Measurements from ENCODE around the gene RAPSN.

Gene RAPSN

DNA sequence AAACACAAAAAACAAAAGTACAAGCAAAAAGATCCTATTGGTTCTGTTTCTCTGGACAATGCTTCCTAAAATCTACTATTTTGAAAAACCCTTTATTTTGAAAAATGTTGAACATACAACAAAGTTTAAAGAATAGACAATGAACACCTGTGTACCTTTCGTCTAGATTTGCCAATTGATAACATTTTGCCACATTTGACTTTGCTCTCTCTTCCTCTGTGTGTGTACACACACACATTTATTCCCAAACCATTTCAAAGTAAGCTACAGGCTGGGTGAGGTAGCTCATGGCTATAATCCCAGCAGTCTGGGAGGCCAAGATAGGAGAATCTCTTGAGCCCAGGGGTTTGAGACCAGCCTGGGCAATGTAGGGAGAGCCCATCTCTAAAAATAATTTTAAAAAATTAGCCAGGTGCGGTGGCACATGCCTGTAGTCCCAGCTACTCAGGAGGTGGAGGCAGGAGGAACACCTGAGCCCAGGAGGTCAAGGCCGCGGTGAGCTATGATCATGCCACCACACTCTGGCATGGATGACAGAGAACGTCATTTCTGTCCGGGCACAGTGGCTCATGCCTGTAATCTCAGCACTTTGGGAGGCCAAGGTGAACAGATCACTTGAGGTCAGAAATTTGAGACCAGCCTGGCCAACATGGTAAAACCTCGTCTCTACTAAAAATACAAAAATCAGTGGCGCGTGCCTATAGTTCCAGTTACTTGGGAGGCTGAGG is 17.4 kb downstream of the RAPSN start:
- no peak for DNase-seq (ENCODE audit: low read depth)

DNA sequence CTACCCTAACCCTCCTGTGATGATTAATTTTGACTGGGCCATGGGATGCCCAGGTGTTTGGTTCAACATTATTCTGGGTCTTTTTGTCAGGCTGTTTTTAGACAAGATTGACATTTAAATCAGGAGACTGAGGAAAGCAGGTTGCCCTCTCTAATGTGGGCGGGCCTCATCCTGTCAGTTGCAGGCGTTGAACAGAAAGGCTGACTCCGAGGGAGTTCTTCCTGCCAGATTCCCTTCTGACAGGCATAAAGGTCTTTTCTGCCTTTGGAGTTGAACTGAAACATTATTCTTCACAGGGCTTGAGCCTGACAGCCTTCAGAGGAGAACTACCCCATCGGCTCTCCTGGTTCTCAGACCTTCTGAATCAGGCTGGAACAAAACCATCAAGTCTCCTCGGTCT is 18.4 kb downstream of the RAPSN start:
- no peak for DNase-seq (ENCODE audit: low read depth)

DNA sequence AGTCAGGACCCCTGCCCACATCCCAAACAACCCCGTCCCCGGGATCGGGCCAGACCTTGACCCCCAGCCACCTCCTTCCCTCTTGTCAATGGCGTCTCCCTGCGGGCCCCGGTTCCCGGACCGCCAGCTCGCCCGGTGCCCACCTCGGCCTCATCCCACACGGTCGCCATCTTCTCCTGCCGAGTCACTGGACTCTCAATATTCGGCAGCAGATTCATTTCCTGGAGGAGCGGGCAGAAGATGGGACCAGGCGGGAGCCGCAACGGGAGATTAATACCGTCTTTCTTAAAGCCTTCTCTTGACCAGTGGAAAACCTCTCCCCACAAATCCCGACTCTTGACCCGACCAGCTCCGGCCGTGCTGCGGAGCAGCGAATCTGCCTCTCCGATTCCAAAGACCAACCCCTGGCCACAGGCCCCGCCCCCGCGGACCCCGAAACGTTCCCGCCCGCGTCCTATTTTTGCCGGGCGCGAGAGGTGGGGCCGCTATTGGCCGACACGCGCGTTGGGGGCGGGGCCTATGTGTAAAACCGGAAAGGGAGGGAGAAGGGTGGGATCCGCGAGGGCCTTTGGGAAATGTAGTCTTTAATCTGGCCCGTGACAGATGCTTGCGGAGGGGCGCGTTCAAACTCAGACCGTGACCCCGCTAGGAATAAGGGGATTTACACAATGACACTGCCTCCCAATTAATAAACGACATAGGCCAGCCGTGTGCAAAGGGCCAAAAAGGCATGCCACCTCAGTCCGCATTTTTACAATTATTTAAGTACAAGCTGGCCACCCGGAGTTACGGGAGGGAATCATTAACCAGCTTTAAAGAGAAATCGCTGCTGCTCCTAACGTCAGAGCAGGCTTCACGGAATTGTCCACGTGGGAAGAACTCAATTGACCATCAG is 22.6 kb downstream of the RAPSN start, which contains the start of gene PSMC3:
Gene PSMC3 (minus strand): TSS at position 378 of the 895 bp plus-strand sequence. CDS start 160 bp downstream, at position 218.
- DNase-seq (ENCODE audit: low read depth), result peak; percentile 95

DNA sequence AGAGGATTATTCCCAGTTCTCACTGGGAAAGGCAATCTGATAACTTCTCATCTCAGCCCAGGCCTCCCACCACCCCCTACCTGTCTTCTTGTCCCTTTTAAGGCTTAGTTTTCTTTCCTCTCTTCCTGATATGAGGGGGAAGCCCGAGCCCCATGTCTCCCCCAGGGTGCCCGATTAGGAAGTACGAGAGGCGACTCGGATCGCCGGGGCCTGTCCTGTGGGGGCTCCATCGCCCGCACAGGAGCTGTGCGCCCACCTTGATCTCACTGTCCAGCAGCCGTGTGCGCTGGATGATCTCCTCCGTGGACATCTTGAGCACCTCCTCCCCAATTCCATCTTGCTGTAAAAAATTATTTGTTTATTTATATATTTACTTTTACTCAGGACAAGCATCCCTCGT is 23.3 kb downstream of the RAPSN start:
- no peak for DNase-seq (ENCODE audit: low read depth)

DNA sequence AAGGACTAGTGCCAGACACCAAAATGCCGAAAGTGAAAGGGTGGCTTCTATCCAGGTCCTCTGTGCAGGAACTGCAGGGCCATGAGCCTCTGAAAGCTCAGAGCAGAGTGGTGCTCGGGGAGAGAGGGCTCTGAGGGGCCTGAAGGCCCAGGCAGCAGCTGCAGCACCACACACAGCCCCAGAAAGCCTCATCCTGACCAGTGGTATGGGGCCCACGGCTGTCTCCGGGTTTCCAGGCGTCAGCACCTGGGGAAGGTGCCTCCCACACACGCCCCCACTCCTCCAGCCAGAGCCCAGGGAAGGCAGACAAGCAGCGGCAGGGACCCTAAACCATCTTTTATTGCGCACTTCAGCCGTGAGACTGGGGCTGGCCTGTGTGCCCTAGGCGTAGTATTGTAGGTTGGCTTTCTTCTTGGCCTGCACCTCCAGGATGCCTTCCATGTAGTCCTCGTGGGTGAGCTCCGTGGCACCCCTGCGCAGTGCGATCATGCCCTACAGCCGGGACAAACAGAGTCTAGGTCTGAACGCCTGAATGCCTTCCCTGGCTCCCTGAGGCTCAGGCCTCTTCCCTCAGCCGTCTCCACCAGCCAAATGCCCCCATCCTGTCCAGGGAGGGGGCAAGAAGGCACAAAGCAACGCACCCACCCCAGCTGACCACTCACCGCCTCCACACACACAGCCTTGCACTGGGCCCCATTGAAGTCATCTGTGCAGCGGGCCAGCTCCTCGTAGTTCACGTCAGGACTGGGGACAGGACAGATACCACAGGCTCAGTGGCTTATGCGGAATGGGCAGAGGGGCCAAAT is 30.3 kb downstream of the RAPSN start:
- DNase-seq (ENCODE audit: low read depth), result no peak

DNA sequence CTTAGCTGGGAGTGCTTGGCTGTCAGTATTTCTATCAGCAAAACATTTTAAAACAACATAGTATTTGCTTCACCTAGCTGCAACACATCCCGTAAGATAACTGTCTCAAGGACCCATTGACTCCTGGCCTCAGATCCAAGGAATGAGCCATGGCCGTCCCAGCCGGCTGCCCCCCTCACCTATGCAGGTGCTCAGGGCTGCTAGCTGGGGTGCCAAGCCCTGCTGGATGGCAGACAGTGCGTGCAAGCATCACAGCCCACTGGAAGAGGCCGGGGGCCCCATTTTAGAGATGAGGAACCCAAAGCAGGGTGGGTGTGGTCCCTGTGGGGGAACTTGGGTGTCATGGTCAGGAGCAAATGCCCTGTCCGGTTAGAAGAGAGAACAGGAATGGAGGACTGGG is 31.2 kb downstream of the RAPSN start:
- DNase-seq (ENCODE audit: low read depth), result no peak

DNA sequence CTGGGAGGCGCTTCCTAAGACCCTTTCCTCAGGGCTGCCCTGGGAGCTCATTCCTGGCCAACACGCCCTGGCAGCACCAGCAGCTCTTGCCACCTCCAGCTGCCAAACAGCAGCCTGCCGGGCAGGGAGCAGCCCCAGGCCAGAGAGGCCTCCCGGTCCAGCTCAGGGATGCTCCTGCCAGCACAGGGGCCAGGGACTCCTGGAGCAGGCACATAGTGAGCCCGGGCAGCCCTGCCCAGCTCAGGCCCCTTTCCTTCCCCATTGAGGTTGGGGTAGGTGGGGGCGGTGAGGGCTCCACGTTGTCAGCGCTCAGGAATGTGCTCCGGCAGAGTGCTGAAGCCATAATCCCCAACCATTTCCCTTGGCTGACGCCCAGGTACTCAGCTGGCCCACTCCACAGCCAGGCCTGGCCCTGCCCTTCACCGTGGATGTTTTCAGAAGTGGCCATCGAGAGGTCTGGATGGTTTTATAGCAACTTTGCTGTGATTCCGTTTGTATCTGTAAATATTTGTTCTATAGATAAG is 32.9 kb downstream of the RAPSN start:
- DNase-seq (ENCODE audit: low read depth), result peak; percentile 91

DNA sequence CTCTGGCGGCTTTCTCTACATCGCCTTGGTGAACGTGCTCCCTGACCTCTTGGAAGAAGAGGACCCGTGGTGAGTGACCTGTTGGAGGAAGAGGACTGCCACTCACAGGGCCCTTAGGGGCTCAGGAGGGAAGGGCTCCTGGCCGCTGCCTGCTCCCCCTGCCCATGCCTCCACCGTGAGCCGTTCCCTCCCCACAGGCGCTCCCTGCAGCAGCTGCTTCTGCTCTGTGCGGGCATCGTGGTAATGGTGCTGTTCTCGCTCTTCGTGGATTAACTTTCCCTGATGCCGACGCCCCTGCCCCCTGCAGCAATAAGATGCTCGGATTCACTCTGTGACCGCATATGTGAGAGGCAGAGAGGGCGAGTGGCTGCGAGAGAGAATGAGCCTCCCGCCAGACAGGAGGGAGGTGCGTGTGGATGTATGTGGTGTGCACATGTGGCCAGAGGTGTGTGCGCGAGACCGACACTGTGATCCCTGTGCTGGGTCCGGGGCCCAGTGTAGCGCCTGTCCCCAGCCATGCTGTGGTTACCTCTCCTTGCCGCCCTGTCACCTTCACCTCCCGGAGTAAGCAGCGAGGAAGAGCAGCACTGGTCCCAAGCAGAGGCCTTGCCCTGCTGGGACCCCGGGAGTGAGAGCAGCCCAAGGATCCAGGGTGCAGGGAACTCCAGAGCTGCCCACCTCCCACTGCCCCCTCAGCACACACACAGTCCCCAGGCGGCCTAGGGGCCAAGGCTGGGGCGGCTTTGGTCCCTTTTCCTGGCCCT is 33.7 kb downstream of the RAPSN start:
- DNase-seq (ENCODE audit: low read depth), result no peak

DNA sequence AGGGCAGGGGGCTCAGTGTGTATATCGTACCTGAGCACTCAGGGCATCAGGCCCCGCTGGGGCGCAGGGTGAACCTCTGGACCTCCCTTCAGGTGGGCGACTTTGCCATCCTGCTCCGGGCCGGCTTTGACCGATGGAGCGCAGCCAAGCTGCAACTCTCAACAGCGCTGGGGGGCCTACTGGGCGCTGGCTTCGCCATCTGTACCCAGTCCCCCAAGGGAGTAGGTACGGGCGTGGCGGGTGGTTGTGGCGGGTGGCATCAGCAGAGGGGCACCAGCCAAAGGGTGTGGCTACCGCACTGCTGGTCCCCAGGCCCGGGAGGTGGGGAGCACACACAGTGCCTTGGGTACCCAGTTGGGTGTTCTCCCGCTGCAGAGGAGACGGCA is 34.3 kb downstream of the RAPSN start:
- DNase-seq (ENCODE audit: low read depth), result no peak

DNA sequence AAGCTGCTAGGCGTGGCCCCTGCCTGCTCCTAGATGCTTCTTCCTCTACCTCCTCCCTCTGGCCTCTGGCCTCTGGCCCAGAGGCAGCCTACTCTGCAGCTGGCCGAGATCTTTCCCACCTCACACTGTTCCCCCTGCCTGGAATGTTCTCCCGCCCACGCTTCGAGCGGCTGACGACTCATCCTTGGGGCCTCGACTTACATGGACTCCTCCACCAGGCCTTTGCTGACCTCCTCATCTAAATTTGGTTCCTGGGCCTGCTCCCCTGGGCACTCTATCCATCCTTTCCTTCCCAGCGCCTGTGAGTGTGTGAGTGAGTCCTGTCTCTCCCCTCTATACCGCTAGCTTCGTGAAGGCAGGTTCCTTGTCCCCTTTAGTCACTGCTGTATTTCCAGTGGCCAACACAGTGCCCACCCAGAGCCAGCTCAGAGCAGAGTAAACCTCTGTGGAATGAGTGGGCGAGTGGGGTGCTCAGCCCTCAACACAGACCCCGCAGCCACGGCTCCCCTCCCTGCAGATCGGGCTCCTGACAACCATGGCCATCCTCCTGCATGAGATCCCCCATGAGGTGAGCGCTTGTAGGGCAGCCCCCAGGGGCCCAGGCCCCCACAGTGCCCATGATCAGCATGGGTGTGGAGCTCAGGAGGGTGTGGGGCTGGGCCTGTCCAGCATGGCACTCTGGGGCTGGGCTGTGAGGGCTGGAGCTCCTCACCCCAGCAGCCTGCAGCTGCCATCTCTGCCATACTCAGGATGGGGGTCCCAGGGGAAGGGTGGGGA is 34.8 kb downstream of the RAPSN start:
- peak; percentile 18 for DNase-seq (ENCODE audit: low read depth)

DNA sequence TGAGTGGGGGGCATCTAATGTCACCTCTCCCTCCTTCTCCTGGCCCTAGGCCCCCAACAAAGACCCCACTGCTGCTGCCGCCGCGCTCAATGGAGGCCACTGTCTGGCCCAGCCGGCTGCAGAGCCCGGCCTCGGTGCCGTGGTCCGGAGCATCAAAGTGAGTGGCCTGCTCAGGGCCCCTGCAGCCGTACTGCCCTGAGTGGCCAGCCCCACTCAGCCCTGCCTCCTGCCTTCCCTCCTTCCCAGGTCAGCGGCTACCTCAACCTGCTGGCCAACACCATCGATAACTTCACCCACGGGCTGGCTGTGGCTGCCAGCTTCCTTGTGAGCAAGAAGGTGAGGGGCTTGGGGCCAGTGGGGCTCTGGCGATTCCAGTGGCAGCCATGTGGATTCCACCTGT is 35.6 kb downstream of the RAPSN start:
- DNase-seq (ENCODE audit: low read depth), result no peak

DNA sequence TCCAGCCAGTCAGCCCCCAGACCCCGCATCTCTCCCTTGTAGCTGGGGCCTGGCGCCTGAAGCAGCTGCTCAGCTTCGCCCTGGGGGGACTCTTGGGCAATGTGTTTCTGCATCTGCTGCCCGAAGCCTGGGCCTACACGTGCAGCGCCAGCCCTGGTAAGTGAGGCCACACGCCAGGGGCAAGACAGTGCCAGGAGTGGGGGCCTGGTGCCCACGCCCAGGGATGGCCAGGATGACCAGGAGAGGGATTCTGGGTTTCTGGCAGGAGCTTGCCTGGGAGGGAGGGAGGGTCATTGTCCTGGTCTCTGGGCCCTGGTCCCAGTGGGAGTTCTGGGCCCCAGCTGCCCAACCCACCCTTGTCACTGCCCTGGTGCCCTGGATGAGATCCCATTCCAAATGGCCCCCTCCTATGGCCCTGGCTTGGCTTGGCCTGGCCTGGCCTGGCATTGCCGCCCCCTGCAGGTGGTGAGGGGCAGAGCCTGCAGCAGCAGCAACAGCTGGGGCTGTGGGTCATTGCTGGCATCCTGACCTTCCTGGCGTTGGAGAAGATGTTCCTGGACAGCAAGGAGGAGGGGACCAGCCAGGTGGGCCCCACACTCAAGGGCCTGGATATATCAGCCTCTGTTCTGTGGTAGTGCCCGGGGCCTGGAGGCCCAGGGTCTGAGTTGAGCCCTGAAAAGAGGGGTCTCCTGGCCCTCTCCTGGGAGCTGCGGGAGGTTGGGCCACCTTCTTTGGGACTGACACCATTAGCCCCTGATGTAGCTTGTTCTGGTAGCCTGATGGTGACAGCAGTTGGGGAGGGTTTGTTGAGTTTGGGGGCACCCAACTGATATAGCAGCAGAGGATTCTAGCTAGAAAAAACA is 36.8 kb downstream of the RAPSN start:
- no peak for DNase-seq (ENCODE audit: low read depth)

DNA sequence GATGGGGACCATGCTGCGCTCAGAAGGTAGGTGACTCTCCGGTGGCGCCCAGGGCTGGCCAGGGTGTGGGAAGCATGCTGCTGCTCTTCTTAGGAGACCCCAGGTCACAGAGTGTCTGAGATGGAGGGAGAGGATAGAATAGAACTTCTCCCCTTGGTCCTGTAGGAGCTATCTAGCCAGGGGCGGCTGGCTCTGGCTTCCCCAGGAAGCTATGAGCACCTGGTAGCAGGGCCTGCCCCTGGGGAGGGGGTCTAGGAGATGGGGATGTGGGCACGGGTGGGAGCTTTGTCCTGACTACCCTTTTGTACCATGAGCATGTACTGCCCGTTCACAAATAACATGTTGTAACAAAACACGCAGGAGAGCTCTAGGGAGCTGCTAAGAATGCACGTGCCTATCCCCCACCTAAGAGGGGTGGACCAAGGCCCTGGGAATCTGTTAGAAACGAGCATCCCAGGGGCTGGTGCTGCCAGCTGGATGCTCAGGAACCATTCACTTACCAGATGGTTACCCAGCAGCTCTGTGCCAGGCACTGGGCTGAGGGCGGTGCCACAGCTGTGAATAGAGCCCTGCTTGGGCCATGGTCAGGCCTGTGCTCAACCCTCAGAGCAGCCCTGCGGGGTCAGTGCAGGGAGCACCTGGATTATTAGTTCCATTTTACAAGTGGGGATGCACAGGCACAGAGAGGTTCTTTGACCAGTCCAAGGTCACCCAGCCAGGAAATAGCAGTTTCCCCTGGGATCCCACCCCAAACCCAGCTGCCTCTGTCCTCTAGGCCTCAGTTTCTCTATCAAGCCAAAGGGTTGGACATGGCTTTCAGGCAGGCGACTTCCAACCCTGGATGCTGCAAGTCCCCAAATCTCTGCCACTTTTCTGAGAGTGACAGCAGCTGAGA is 38.3 kb downstream of the RAPSN start:
- no peak for DNase-seq (ENCODE audit: low read depth)

DNA sequence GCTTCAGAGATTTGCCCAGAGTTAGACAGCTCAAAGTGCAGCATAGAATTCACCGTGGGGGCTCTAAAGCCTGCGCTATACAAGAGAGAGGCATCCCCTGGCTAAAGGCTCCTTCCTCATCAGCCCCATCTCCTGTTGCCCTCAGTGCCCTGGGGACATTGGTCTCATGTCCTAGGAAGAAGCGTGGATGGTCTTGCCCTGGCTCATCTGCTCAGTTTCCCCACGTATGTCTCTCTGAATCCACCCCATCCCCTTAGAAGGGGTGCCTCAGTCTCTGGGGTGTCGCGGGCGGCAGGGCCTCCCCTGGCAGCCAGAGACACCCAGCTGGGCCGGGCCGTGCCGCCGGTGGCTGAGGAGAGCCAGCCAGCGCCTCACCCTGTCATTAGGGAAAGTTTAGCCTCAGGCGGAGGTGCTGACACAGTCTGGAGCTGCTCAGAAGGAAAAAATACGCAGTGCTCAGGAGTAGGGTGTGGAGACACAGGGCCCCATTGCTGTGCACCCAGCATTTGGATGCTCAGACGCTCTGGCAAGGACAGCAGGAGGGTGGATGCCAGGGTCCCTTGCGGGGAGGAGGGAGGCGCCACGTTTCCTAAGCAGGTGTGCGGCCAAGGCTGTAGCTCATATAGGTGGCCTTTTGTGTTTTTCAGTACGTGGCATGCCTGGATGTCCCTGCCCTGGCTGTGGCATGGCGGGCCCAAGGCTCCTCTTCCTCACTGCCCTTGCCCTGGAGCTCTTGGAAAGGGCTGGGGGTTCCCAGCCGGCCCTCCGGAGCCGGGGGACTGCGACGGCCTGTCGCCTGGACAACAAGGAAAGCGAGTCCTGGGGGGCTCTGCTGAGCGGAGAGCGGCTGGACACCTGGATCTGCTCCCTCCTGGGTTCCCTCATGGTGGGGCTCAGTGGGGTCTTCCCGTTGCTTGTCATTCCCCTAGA is 39.2 kb downstream of the RAPSN start:
- no peak for DNase-seq (ENCODE audit: low read depth)

DNA sequence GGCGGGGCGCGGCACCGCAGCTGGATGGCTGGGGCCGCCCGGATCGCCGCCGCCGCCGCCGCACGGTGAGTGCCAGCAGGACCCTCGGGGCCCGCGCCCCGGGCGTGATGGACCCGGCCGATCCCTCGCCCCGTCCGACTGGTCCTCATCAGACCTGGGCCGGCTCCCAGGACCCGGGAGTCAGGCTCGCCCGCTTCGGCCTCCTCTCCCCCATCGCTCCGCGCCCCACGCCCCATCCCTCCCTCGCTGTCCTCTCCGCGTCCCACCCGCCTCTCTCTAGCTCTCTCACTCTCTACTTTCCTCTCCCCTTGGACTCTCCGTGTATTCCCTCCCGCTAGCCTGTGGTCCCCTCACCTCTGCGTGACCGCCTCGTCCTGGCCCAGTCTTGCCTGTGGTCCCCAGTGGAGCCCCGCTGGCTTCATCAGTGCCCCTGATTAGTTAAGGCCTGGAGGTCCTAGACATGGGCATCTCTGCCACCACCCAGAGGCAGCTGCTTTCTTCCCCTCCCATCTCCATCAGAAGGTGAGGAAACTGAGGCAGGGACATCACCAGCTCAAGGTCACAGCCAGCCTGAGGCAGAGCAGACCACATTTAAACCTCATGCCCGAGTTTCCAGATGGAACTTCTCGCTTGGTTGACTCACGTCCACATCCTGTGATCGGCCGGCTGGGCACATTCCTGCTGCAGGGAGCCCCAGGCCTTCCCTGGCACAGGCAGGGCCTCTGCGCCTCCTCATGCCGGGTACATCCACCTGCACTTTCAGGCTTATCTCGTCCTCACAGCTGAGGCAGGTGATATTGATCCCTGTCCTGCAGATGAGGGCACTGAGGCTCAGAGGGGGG is 40.1 kb downstream of the RAPSN start:
- peak; percentile 65 for DNase-seq (ENCODE audit: low read depth)

DNA sequence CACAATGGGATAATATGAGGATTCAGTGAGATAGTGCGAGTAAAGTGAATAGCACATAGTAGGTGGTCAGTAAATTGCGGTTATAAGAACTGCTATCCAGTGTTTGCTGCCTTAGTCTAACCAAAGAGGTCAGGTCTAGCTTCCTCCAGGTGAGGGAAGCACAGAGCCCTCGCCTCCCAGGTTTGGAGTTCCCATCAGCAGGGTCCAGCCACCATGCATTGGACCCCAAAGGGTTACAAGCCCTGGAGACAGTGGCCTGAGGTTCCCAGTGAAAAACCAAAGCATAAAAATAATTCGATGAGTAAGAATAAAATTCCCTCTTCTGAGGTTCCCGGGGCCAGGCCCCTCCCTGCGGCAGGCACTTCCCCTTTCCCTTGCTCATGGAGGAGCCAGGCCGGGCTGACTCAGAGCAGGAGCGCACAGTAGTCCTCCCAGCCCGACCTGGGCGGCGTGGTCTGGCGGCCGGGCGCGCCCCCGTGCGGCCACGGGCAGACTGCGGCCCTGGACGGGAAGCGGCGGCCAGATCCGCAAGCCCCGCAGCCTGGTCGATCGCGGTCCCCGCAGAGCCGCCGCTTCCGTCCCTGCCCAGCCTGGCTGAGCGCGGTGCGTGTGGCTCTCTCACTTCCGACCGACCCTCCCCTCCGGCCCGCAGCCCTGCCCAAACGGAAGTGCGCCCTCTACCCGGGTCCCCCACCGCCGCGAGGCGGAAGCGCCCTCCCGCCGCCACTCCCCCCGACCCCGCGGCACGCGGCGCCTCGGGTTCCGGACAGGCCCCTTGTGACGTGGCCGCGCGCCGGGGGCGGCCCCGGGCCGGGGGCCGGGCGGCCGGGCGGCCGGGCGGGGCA is 41.0 kb downstream of the RAPSN start, which contains the start of gene SLC39A13:
Gene SLC39A13 (plus strand): TSS at position 845 of the 845 bp plus-strand sequence. CDS start 1,505 bp downstream, outside the sequence.
- DNase-seq (ENCODE audit: low read depth), result peak; percentile 95

All from stromal cell of bone marrow (primary cell).